Gastroesophageal sphincter (tissue), 3 donors: ENCODE data around the gene LYVE1.

ENCODE experiments used
- CTCF ChIP-seq, 4 experiments: fragments of 200-600 bp in 2 of 4; fragments of 450-650 bp in 2 of 4; sonication (generic) in 1 of 4; IDR thresholded peaks; one replicate each; pipeline ENCODE4 v1.5.1; 2017 to 2019; ENCODE audit warnings: antibody characterized with exemption in 4 of 4, mild to moderate bottlenecking in 2 of 4, moderate library complexity in 2 of 4
- POLR2A ChIP-seq, 2 donors: fragments of 450-650 bp; IDR thresholded peaks; one replicate each; pipeline ENCODE4 v1.6.1; 2017; ENCODE audit warnings: antibody characterized with exemption in 2 of 2, mild to moderate bottlenecking in 2 of 2, moderate library complexity in 1 of 2
- POLR2AphosphoS5 ChIP-seq: sonication (generic); formaldehyde crosslinking; IDR thresholded peaks from one replicate; pipeline ENCODE4 v1.6.1; 2017; ENCODE audit warnings: antibody characterized with exemption

GRCh38 chr11:10579700-10580099, 11.2 kb upstream of the LYVE1 start:
- TF ChIP-seq CTCF (IDR thresholded peaks at IDR 0.05) (no peak), POLR2A (IDR thresholded peaks at IDR 0.05) (no peak), POLR2AphosphoS5 (no peak)
